NCI-H2029 treated with DMSO at 0.1 percent for 48 hours (cell line): Measurements from ENCODE around the gene USP17L11.
"Not testable (repeated sequence)": the region's sequence is repeated elsewhere in the genome, so short reads cannot be mapped to it uniquely, and the experiment has no call there.

Experiments used
- DNase-seq: peaks from one replicate; lab custom pipeline; 2025; lab: John Stamatoyannopoulos, UW

Gene USP17L11, protein sequence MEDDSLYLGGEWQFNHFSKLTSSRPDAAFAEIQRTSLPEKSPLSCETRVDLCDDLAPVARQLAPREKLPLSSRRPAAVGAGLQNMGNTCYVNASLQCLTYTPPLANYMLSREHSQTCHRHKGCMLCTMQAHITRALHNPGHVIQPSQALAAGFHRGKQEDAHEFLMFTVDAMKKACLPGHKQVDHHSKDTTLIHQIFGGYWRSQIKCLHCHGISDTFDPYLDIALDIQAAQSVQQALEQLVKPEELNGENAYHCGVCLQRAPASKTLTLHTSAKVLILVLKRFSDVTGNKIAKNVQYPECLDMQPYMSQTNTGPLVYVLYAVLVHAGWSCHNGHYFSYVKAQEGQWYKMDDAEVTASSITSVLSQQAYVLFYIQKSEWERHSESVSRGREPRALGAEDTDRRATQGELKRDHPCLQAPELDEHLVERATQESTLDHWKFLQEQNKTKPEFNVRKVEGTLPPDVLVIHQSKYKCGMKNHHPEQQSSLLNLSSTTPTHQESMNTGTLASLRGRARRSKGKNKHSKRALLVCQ

GRCh38 chr4:9215105-9215504 lies at the start of gene USP17L11:
USP17L11 (plus strand) TSS chr4:9215405; CDS start chr4:9215405, 0 bp downstream.
- DNase-seq, result not testable (repeated sequence)

GRCh38 chr4:9165990-9166389 lies 49.2 kb upstream of the USP17L11 start:
- not testable (repeated sequence) for DNase-seq

DNA sequence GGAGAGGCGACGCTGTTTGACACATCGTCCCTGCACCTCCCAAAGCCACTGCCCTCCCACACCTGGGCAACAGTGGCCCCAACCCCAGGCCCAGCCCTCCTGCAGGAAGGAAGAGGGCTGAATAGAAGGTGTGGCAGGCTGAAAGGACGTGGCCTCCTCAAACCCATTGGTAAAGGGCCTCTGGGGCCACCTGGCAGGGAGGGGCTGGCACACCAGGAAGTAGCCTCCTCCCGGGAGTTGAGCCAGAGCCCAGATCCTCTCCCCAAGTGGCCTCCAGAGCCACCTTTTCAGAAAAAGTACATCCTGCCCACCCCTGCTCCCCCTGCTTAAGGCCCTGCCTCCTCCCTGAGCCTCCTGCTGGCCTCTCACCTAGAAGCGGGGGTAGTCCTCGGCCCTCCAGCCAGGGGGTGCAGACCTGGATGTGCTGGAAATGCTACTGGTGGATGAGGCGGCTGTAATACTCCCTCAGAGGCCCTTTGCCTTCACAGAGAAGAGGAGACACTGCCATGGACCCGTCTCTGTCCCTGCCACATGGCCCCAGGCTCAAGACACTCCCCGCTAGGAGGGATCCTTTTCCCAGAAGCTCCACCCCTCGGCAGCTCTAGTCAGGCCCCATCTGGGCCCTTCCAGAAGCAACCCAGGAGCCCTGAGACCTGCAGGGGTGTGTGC lies 45.3 kb upstream of the USP17L11 start, which contains the start of gene FAM90A26:
Gene FAM90A26 (plus strand): TSS at position 619 of the 669 bp plus-strand sequence. CDS start 2,764 bp downstream, outside the sequence.
- DNase-seq, result not testable (repeated sequence)

DNA sequence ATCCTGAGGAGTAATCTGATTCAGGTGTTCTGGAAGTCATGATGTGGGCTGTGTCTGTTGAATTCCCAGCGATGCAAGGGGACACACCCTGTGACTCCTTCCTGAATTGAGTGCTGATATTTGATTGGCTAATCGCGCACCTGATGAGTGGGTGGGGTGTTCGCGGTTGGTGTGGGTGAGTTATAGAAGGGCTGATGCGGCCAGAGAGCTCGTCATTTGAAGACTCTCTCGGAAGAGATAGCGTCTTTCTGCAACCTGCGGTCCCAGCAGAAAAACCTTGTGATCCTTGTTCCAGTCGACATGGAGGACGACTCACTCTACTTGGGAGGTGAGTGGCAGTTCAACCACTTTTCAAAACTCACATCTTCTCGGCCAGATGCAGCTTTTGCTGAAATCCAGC lies 4.8 kb upstream of the USP17L11 start, which contains the start of gene USP17L10:
Gene USP17L10 (plus strand): TSS at position 301 of the 400 bp plus-strand sequence. CDS start 0 bp downstream, at position 301.
- not testable (repeated sequence) for DNase-seq

DNA sequence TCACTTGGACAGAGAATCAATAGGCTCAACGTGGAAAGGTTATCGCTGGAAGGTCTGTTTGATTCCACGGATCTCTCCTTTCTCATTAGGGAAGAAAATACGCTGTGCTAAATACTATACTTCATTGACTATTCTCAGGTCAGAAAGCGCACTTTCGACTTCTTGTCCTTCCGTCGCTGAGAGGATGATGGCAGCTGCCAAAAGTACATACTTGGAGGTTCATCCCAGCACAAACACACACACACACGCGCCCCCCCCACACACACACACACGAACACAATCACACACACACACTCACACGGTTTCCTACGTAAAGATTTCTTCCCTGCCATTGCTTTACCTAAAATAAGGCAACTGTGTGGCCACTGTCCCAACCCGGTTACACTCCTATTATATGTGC lies 504 bp upstream of the USP17L11 start:
- DNase-seq, result not testable (repeated sequence)

DNA sequence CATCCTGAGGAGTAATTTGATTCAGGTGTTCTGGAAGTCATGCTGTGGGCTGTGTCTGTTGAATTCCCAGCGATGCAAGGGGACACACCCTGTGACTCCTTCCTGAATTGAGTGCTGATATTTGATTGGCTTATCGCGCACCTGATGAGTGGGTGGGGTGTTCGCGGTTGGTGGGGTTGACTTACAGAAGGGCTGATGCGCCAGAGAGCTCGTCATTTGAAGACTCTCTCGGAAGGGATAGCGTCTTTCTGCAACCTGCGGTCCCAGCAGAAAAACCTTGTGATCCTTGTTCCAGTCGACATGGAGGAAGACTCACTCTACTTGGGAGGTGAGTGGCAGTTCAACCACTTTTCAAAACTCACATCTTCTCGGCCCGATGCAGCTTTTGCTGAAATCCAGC lies 4.6 kb downstream of the USP17L11 start, which contains the start of gene USP17L12:
Gene USP17L12 (plus strand): TSS at position 301 of the 400 bp plus-strand sequence. CDS start 0 bp downstream, at position 301.
- not testable (repeated sequence) for DNase-seq

DNA sequence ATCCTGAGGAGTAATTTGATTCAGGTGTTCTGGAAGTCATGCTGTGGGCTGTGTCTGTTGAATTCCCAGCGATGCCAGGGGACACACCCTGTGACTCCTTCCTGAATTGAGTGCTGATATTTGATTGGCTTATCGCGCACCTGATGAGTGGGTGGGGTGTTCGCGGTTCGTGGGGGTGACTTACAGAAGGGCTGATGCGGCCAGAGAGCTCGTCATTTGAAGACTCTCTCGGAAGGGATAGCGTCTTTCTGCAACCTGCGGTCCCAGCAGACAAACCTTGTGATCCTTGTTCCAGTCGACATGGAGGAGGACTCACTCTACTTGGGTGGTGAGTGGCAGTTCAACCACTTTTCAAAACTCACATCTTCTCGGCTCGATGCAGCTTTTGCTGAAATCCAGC lies 9.4 kb downstream of the USP17L11 start, which contains the start of gene USP17L13:
Gene USP17L13 (plus strand): TSS at position 301 of the 400 bp plus-strand sequence. CDS start 0 bp downstream, at position 301.
- not testable (repeated sequence) for DNase-seq

- not testable (repeated sequence) for DNase-seq
Measured at GRCh38 chr4:9230249-9230648, 15.0 kb downstream of the USP17L11 start.

DNA sequence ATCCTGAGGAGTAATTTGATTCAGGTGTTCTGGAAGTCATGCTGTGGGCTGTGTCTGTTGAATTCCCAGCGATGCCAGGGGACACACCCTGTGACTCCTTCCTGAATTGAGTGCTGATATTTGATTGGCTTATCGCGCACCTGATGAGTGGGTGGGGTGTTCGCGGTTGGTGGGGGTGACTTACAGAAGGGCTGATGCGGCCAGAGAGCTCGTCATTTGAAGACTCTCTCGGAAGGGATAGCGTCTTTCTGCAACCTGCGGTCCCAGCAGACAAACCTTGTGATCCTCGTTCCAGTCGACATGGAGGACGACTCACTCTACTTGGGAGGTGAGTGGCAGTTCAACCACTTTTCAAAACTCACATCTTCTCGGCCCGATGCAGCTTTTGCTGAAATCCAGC lies 18.9 kb downstream of the USP17L11 start, which contains the start of gene USP17L15:
Gene USP17L15 (plus strand): TSS at position 301 of the 400 bp plus-strand sequence. CDS start 0 bp downstream, at position 301.
- DNase-seq, result not testable (repeated sequence)

GRCh38 chr4:9238461-9238860 lies 23.3 kb downstream of the USP17L11 start:
- not testable (repeated sequence) for DNase-seq

DNA sequence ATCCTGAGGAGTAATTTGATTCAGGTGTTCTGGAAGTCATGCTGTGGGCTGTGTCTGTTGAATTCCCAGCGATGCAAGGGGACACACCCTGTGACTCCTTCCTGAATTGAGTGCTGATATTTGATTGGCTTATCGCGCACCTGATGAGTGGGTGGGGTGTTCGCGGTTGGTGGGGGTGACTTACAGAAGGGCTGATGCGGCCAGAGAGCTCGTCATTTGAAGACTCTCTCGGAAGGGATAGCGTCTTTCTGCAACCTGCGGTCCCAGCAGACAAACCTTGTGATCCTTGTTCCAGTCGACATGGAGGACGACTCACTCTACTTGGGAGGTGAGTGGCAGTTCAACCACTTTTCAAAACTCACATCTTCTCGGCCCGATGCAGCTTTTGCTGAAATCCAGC lies 28.4 kb downstream of the USP17L11 start, which contains the start of gene USP17L17:
Gene USP17L17 (plus strand): TSS at position 301 of the 400 bp plus-strand sequence. CDS start 0 bp downstream, at position 301.
- DNase-seq, result not testable (repeated sequence)

- DNase-seq, result not testable (repeated sequence)
Measured at GRCh38 chr4:9247953-9248680, 32.9 kb downstream of the USP17L11 start, which contains the start of gene USP17L18. USP17L18 (plus strand) TSS chr4:9248630; CDS start chr4:9248630, 0 bp downstream.

GRCh38 chr4:9253078-9253477 lies 37.9 kb downstream of the USP17L11 start, which contains the start of gene USP17L19:
USP17L19 (plus strand) TSS chr4:9253378; CDS start chr4:9253378, 0 bp downstream.
- DNase-seq, result not testable (repeated sequence)

DNA sequence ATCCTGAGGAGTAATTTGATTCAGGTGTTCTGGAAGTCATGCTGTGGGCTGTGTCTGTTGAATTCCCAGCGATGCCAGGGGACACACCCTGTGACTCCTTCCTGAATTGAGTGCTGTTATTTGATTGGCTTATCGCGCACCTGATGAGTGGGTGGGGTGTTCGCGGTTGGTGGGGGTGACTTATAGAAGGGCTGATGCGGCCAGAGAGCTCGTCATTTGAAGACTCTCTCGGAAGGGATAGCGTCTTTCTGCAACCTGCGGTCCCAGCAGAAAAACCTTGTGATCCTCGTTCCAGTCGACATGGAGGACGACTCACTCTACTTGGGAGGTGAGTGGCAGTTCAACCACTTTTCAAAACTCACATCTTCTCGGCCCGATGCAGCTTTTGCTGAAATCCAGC lies 42.6 kb downstream of the USP17L11 start, which contains the start of gene USP17L20:
Gene USP17L20 (plus strand): TSS at position 301 of the 400 bp plus-strand sequence. CDS start 0 bp downstream, at position 301.
- DNase-seq, result not testable (repeated sequence)

- not testable (repeated sequence) for DNase-seq
Measured at GRCh38 chr4:9262572-9262971, 47.4 kb downstream of the USP17L11 start, which contains the start of gene USP17L21. USP17L21 (plus strand) TSS chr4:9262872; CDS start chr4:9262872, 0 bp downstream.
